SJSA1 (cell line): ENCODE results near the gene RHBDL3. TPM values are rescaled to one million over a fixed set of nuclear protein-coding genes. Genes with fewer than 3 reads are reported as not detected.

ENCODE experiments used
- DNase-seq, 2 experiments: peaks; one replicate each; pipeline ENCODE4 v3.0.0-alpha.2; 2015 to 2020; ENCODE audit warnings: low spot score in 2 of 2, low read depth in 1 of 2
- H3K27ac ChIP-seq: fragments of 250-450 bp; sonication (Bioruptor Pico); 2 replicates; pipeline ENCODE4 v1.5.1; 2020; ENCODE audit warnings: mild to moderate bottlenecking, moderate library complexity
- H3K27me3 ChIP-seq: fragments of 250-450 bp; sonication (Bioruptor Pico); replicated peaks from 2 replicates; pipeline ENCODE4 v1.5.1; 2020; ENCODE audit warnings: mild to moderate bottlenecking, moderate library complexity
- H3K36me3 ChIP-seq: fragments of 250-450 bp; sonication (Bioruptor Pico); 2 replicates; pipeline ENCODE4 v1.5.1; 2020; ENCODE audit warnings: mild to moderate bottlenecking
- H3K4me1 ChIP-seq: fragments of 250-450 bp; sonication (Bioruptor Pico); replicated peaks from 2 replicates; pipeline ENCODE4 v1.6.1; 2021; ENCODE audit warnings: mild to moderate bottlenecking
- H3K4me3 ChIP-seq: fragments of 250-450 bp; sonication (Bioruptor Pico); 2 replicates; pipeline ENCODE4 v1.5.1; 2020; ENCODE audit warnings: mild to moderate bottlenecking
- H3K9me3 ChIP-seq: fragments of 250-450 bp; sonication (Bioruptor Pico); replicated peaks from 2 replicates; pipeline ENCODE4 v1.5.1; 2020; ENCODE audit warnings: mild to moderate bottlenecking
- total RNA-seq: library from RNA; depleted of rRNA; stranded (reverse); fragments of >200 nt; shearing (Covaris generic); gene quantifications from 2 replicates; pipeline ENCODE4 v1.2.3, GENCODE V29; 2014

Gene RHBDL3
- total RNA-seq, 1 experiment from 2014 or later, result 1.2 TPM

- Histone ChIP-seq H3K27ac (no peak overlapping the region), H3K36me3 (no peaks in the 10 kb centered on the region), H3K27me3 (no peaks in the 10 kb centered on the region), H3K9me3 (no peaks in the 10 kb centered on the region), H3K4me1 (no peaks in the 10 kb centered on the region), H3K4me3 (no peak overlapping the region)
- DNase-seq, result no peak
Observed at GRCh38 chr17:32288615-32289014, 23.0 kb downstream of the RHBDL3 start.

GRCh38 chr17:32289471-32290070 is 23.9 kb downstream of the RHBDL3 start:
- Histone ChIP-seq H3K27me3 (no peaks in the 10 kb centered on the region), H3K27ac (no peak overlapping the region), H3K36me3 (no peaks in the 10 kb centered on the region)

DNA sequence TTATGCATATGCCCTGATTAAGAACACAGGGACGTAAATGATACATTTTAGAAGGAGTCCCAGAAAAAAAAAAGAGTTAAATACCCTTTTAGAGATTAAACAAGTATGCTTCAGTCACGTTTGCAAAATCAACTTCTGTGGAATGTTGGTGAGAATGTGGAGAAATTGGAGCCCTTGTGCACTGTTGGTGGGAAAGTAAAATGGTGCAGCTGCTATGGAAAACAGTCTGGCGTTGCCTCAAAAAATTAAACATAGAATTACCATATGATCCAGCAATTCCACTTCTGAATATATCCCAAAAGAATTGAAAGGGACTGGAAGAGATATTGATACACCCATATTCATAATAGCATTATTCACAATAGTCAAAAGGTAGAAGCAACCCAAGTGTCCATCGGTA is 26.5 kb downstream of the RHBDL3 start:
- no peak overlapping the region for H3K27ac ChIP-seq
- no peaks in the 10 kb centered on the region for H3K27me3 ChIP-seq
- H3K4me3 ChIP-seq, result no peak overlapping the region
- no peaks in the 10 kb centered on the region for H3K36me3 ChIP-seq
- no peaks in the 10 kb centered on the region for H3K4me1 ChIP-seq
- no peaks in the 10 kb centered on the region for H3K9me3 ChIP-seq
- no peak for DNase-seq

More at GRCh38 chr17:32289471-32290070, 23.9 kb downstream of the RHBDL3 start:
- no peaks in the 10 kb centered on the region for H3K4me1 ChIP-seq
- DNase-seq, result no peak
- no peaks in the 10 kb centered on the region for H3K9me3 ChIP-seq
- H3K4me3 ChIP-seq, result no peak overlapping the region

DNA sequence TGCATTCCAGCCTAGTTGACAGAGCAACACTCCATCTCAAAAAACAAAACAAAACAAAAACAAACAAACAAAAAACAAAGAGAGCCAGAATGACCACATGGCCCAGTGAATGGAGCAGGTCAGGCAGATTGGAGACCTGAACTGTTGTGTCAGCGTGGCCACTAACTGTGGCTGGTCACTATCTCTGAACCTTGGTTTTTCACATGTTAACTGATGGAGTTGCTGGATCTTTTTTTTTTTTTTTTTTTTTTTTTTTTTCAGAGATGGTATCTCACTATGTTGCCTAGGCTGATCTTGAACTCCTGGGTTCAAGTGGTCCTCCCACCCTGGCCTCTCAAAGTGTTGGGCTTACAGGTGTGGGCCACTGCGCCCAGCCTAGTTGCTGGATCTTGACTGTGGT is 31.8 kb downstream of the RHBDL3 start:
- Histone ChIP-seq H3K9me3 (no peaks in the 10 kb centered on the region), H3K4me1 (no peaks in the 10 kb centered on the region), H3K27me3 (no peaks in the 10 kb centered on the region), H3K36me3 (no peaks in the 10 kb centered on the region), H3K27ac (no peak overlapping the region), H3K4me3 (no peak overlapping the region)
- DNase-seq, result no peak

DNA sequence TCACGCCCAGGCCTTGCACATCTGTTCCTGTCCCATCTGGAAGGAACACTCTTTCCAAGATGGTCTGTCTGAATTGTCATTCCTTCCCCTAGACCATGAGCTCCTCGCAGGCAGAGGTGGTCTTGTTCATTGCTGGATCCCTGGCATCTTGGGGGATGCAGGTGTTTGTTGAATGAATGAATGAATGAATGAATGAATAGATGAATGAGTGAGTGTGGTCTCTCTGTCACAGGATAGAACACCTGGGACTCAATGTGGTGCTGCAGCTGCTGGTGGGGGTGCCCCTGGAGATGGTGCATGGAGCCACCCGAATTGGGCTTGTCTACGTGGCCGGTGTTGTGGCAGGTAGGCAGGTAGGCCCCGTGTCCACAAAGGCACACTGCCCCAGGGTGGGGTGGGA is 32.2 kb downstream of the RHBDL3 start:
- Histone ChIP-seq H3K9me3 (no peaks in the 10 kb centered on the region), H3K27me3 (no peaks in the 10 kb centered on the region), H3K36me3 (no peaks in the 10 kb centered on the region), H3K4me3 (no peak overlapping the region), H3K27ac (no peak overlapping the region), H3K4me1 (no peaks in the 10 kb centered on the region)
- no peak for DNase-seq

DNA sequence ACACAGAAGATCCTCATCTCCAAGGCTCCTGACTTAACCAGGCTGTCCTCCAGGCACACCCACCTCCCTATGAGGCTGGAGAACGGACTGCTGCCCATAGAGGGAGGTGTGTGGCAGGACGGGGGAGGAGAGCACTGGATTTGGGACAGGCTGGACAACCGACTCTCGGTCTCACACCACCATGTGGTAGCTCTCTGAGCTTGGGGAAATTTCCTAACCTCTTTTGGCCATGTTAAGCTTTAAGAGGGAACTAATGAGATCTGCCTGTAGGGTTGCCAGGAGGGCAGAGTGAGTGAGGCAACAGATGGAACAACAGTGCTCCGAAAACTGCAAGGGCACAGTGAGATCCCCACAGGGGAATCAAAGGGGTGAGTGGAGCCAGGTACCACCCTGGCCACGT is 32.7 kb downstream of the RHBDL3 start:
- Histone ChIP-seq H3K27me3 (no peaks in the 10 kb centered on the region), H3K9me3 (no peaks in the 10 kb centered on the region), H3K27ac (no peak overlapping the region), H3K4me1 (no peaks in the 10 kb centered on the region), H3K36me3 (no peaks in the 10 kb centered on the region), H3K4me3 (no peak overlapping the region)
- no peak for DNase-seq

DNA sequence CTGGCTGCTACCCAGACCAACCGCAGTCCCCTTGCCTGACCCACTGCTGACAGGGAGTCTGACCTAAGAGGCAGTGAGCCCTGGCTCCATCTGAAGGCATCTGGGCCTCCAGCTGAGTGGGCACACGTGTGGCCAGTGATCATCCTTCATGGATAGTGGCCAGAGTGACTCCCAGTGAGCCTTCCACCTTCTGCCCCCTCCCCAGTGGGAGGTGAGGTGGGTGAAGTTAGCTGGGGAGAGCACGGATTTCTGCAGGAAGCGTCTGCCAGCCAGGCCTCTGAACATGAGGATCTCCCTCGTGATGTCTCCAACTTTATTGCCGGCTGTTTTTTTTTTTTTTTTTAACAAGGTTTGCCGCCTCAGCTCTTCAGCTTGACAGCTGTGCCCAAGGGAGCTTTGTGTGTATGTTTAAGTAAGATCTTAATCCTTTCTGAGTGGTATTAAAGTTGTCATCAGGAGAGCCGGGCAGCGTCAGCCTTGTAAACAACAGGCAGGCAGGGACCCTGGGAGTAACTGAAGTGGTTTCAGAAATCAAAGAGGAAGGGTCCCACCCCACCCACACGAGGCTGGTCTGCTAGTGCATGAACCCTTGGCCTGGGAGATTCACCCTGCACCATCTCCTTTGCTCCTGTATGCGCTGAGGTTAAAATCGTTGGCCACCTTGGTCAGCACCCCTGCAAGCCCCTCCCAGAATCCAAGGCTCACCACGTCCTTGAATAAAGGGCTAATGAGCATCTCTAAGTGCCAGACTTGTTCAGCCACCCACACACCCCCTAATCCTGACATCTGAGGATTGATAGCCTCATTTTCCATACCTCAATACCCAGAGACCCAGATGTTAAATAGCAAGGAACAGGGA is 33.3 kb downstream of the RHBDL3 start:
- H3K4me3 ChIP-seq, result no peak overlapping the region
- no peaks in the 10 kb centered on the region for H3K4me1 ChIP-seq
- no peaks in the 10 kb centered on the region for H3K36me3 ChIP-seq
- no peaks in the 10 kb centered on the region for H3K27me3 ChIP-seq
- no peak for DNase-seq
- H3K27ac ChIP-seq, result no peak overlapping the region
- H3K9me3 ChIP-seq, result no peaks in the 10 kb centered on the region

DNA sequence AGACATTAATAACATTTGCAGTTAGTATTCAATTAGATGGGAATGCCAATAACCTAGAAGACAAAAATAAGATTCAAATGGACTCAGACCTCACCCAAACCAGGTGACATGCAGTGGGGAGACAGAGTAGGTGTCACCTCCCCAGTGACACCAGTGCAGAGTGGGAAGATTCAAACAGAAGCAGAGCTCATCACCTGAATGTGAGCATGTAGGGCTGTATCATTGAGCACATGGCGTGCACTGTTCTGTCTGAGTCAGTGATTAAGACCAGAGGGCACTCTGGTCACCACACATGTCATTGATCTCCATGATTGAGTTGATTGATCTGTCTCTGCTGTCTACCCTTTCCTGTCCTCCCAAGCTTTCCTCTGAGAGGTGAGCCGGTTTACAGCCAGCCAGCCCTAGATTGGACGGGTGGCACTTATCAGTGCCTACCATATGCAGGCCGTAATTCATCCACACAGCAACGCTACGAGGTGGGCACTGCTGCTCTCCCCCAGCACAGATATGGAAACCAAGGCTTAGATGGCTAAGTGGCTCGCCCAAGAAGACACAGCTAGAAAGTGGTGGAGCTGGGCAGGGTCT is 34.0 kb downstream of the RHBDL3 start:
- H3K4me3 ChIP-seq, result no peak overlapping the region
- H3K27me3 ChIP-seq, result no peaks in the 10 kb centered on the region
- no peak overlapping the region for H3K27ac ChIP-seq
- H3K4me1 ChIP-seq, result no peaks in the 10 kb centered on the region
- no peaks in the 10 kb centered on the region for H3K9me3 ChIP-seq
- DNase-seq, result no peak
- no peaks in the 10 kb centered on the region for H3K36me3 ChIP-seq

GRCh38 chr17:32302037-32302436 is 36.4 kb downstream of the RHBDL3 start:
- Histone ChIP-seq H3K36me3 (no peaks in the 10 kb centered on the region), H3K9me3 (no peaks in the 10 kb centered on the region), H3K4me1 (no peaks in the 10 kb centered on the region), H3K4me3 (no peak overlapping the region), H3K27me3 (no peaks in the 10 kb centered on the region; the same call in 1 of the 2 replicates), H3K27ac (no peak overlapping the region)
- DNase-seq, result no peak

DNA sequence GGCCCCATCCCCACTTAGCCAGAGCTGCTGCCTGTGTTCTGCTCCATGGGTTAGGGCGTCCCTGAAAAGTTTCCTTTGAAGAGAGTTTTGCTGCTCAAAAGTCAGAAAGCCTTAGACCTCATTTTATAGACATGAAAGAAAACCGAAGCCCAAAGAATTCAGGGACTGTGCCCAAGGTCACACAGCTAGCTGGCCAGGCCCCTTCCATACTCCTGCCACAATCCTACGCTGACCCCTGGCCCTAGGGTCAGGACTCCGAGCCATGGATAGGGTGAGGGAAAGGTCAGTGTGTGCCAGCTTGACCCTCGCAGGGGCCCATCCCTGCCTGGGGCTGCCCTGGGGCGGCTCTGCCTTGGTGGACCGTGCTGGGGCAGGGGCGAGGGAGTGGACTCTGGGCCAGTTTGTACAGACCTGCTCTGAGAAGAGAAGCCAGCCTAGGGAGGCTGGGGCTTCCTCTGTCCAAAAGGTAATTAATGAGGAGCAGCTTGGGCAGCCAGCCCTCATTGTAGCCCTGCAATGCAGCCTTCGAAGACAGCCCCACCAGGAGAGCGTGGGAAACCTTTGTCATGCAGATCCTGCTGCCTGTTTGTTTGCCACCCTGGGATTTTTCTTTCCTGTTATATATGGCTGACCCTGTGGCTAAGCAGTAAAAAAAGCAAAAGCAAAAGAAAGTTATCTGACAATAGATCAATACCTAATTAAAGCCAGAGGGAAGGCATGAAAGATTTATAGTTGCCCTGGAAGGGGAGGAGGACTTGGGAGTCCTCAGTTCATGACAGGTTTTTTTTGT is 37.4 kb downstream of the RHBDL3 start:
- no peaks in the 10 kb centered on the region for H3K36me3 ChIP-seq
- no peaks in the 10 kb centered on the region for H3K4me1 ChIP-seq
- H3K9me3 ChIP-seq, result no peaks in the 10 kb centered on the region
- H3K27ac ChIP-seq, result no peak overlapping the region
- H3K27me3 ChIP-seq, result no peaks in the 10 kb centered on the region; the same call in 1 of the 2 replicates
- H3K4me3 ChIP-seq, result no peak overlapping the region
- no peak for DNase-seq

DNA sequence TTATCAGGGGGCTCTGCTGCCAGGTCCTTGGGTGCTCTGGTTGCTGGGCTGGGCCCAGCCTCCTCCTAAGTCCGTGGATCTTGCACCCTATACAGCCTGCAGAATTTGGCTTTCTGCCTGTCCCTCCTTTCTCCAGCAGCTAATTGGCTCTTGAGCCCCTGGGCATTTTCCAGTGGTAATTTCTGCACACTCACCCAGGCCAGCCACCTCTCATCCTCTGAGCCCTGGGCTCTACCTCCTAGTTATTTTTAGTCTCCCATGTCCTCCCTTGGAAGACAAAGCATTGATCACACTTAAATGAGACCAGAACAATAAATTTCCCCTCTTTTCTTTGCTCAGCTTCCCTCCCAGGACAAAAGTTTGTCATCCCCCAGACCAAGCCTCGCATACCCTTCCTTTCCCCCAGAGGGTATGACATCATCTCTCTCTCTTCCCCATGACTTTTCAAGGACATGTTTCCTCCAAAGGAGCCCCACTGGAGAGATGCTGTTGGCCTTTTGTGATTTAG is 38.2 kb downstream of the RHBDL3 start:
- Histone ChIP-seq H3K27ac (no peak overlapping the region), H3K36me3 (no peaks in the 10 kb centered on the region), H3K4me1 (no peaks in the 10 kb centered on the region), H3K4me3 (no peak overlapping the region), H3K9me3 (no peaks in the 10 kb centered on the region), H3K27me3 (no peaks in the 10 kb centered on the region; the same call in 1 of the 2 replicates)
- DNase-seq, result no peak

GRCh38 chr17:32305049-32305448 is 39.4 kb downstream of the RHBDL3 start:
- Histone ChIP-seq H3K4me1 (no peaks in the 10 kb centered on the region), H3K27me3 (no peaks in the 10 kb centered on the region; the same call in 1 of the 2 replicates), H3K4me3 (no peak overlapping the region), H3K36me3 (no peaks in the 10 kb centered on the region), H3K9me3 (no peaks in the 10 kb centered on the region), H3K27ac (no peak overlapping the region)
- DNase-seq, result no peak

- Histone ChIP-seq H3K4me3 (no peak overlapping the region), H3K36me3 (no peaks in the 10 kb centered on the region), H3K9me3 (no peaks in the 10 kb centered on the region), H3K27ac (no peak overlapping the region), H3K4me1 (no peaks in the 10 kb centered on the region), H3K27me3 (no peaks in the 10 kb centered on the region; the same call in 1 of the 2 replicates)
- DNase-seq, result no peak
Observed at GRCh38 chr17:32307658-32308057, 42.0 kb downstream of the RHBDL3 start.
